Subcutaneous adipose tissue (tissue), 4 donors: ENCODE measurements around the gene TBX15. TPM values are rescaled to one million over a fixed set of nuclear protein-coding genes. Genes with fewer than 3 reads are reported as not detected.

Experiments
- total RNA-seq, 4 donors: library from RNA; depleted of rRNA; stranded (reverse); fragments of >200 nt; gene quantifications; one replicate each; pipeline ENCODE4 v1.1.0, GENCODE V29; 2016
- TF ChIP-seq, protein P1 (sequence below): fragments of 450-650 bp; IDR thresholded peaks from one replicate; pipeline ENCODE4 v1.5.1; 2016; ENCODE audit warnings: low read depth, mild to moderate bottlenecking, control low read depth, antibody characterized with exemption, moderate library complexity

Gene TBX15
- total RNA-seq, 4 donors from 2014 or later = 68.9 to 102 (median 77.0) TPM

DNA sequence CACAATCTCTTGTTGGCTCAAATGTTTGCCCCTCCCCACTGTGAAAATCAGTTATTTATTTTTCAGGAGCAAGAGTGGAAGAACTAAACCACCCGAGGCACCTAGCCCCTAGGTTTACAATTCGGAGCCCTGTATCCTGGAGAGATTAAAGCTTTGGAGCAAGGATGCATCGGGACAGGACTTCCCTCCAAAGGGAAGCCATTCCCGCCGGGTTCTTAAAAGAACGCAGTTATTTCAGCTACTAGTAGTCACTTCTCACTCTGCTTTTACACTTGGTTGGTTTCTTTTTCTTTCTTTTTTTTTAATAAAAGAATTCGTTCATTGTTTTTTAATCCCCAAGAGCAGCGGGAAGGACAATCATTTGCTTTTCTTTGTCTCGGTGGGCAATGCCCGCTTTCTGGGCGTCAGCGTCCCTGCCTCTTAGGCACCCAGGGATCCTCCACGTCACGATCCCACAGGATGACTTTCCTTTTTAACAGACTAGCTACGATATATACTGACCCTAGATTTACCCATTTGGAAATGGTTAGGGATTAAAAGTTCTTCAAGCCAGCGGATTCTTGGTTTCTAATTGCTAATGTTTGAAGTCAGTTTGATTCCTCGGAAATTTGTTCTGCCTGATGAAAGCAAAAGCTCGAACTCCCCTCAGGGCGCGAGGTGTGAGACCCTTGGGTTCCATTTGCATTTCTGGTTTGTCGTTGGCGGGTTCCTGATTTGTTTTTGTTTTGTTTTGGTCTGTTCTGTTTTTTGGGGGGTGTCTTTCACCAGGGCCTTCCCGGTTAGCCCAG, 9.0 kb downstream of the TBX15 start:
- TF ChIP-seq, protein P1, sequence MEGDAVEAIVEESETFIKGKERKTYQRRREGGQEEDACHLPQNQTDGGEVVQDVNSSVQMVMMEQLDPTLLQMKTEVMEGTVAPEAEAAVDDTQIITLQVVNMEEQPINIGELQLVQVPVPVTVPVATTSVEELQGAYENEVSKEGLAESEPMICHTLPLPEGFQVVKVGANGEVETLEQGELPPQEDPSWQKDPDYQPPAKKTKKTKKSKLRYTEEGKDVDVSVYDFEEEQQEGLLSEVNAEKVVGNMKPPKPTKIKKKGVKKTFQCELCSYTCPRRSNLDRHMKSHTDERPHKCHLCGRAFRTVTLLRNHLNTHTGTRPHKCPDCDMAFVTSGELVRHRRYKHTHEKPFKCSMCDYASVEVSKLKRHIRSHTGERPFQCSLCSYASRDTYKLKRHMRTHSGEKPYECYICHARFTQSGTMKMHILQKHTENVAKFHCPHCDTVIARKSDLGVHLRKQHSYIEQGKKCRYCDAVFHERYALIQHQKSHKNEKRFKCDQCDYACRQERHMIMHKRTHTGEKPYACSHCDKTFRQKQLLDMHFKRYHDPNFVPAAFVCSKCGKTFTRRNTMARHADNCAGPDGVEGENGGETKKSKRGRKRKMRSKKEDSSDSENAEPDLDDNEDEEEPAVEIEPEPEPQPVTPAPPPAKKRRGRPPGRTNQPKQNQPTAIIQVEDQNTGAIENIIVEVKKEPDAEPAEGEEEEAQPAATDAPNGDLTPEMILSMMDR = no peak

DNA sequence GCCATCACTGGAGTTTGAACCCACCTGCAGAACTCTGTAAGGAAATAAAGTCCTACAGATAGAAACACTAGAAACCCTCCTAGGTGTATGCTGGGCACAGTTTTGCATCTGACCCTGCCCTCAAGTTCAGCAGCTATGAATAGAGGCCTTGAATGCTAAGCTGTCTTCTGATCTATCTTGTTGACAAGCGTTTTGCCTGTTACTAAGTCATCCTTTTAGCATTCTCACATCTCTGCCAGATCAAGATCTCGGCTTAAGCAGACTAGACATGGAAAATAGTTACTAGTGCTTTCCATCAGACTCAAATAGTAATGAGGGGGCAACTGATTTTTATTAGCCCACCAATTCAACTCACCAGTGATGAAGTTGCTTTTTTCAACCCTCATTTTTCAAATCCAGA, 10.5 kb downstream of the TBX15 start:
- TF ChIP-seq, protein P1 = no peak

DNA sequence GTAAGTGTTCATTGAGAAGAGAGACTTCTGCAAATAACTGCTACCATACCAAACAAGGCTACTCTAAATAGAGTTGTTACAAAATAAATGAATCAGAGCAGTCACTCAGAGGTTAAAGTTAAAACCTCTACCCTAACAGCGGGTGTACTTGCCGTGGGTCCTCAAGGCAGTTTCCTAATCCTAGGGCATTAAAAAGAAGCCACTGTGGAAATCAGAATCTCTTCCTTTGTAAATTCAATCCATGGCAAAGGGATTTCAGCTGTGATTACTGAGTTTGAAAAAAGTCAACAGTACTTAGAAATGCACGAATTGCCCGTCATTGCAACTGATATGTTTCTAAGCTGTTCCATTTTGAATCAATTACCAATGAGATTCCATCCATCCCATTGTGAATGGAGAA, 13.5 kb downstream of the TBX15 start:
- TF ChIP-seq, protein P1 = no peak

DNA sequence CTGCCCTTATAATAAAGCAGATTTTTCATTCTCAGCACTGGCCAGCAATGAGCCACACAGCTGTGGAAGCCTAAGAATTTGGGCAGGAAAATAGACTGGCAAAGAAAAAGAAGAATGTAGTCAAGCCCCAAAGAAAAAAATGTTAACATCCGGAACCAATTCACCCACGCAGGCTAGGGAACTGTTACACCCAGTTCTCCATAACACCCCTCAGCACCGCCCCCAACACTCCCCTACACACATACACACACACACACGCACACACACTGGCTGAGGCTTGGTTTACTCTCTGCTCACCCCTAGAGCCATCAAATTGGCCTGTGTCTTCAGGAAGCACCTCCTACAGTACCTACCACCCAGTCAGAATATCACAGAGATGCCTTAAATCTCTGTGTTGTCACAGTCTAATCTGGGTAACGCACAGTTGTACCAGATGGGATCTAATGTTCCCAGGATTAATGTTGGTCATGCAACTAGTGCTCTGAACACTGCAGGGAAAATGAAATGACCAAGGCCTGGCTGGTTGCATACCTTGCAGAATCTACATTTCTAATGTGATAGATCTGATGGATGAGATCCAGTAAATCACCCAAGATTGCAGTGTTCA, 14.5 kb downstream of the TBX15 start:
- TF ChIP-seq, protein P1 = no peak

DNA sequence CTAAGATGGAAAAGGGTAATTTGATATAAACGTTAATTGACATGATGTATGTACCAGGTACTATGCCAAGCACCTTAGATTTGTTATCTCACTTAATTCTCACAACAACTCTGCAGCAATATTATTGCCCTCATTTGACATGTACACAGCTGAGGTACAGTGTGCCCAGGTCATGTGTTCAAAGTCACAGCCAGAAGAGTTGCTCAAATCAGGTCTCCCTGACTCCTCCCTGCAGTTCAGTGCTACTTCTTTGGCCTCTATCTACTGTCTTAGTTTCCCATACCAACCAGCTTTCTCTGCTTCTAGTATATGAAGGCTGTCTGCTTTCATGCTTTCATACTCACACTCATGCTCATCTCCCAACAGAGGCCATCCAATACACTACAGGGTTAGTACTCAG, 15.1 kb downstream of the TBX15 start:
- TF ChIP-seq, protein P1 = no peak

DNA sequence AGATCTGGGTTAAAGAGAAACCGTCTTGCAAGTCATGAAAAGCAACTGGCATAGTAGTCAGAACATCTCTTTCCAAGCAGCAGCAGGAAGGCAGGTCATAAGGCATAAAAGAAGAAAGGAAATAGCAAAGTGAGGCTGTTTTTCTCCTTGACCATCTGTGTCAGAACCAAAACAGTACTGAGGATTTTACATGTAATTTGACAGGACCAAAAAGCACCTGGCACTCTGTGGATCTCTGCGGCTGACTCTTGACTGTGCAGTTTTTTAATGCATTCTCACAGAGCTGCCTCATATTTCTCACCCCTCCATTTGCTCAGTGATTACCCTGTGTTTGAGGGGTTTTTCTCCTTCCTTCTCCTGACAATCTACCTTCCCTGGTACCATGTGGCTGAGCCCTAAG, 17.7 kb downstream of the TBX15 start:
- TF ChIP-seq, protein P1 = no peak
